PC-9 (cell line): ENCODE measurements around the gene SAP25. TPM values are rescaled to one million over a fixed set of nuclear protein-coding genes. Genes with fewer than 3 reads are reported as not detected.
"Not testable (repeated sequence)": the region's sequence is repeated elsewhere in the genome, so short reads cannot be mapped to it uniquely, and the experiment has no call there.

Experiments
- BruUV-seq: library from RNA; stranded (reverse); fragments of 400-500 nt; replicated peaks from 2 replicates; lab custom pipeline; 2021; lab: Mats Ljungman, UMichigan
- CTCF ChIA-PET: fragments of 300-600 bp; sonication (Branson Sonifier 250); formaldehyde crosslinking; loops from one replicate; lab custom pipeline; 2022; ENCODE audit warnings: antibody characterized with exemption; lab: Charles Lee
- POLR2A ChIA-PET: fragments of 300-600 bp; sonication (Branson Sonifier 250); formaldehyde crosslinking; loops from one replicate; lab custom pipeline; 2022; ENCODE audit warnings: antibody characterized with exemption; ENCODE audit not compliant: unreplicated experiment; lab: Charles Lee
- DNase-seq, 2 experiments: peaks; one replicate each; pipeline versions ENCODE4 v3.0.0 to v3.0.0-alpha.2; 2015 to 2022; ENCODE audit warnings: mixed read lengths in 1 of 2
- H2AFZ ChIP-seq: fragments of 200-600 bp; sonication (generic); 2 replicates; pipeline ENCODE4 v1.8.1; 2017; ENCODE audit warnings: antibody characterized with exemption
- H3F3A ChIP-seq: fragments of 200-600 bp; sonication (generic); 2 replicates; pipeline ENCODE4 v1.8.1; 2017; ENCODE audit warnings: antibody characterized with exemption, mild to moderate bottlenecking, low read depth; ENCODE audit not compliant: insufficient read depth
- H3K27ac ChIP-seq: fragments of 200-600 bp; sonication (generic); 2 replicates; pipeline ENCODE4 v1.6.1; 2016; ENCODE audit warnings: mixed run types
- H3K27me3 ChIP-seq: fragments of 200-600 bp; sonication (generic); 2 replicates; pipeline ENCODE4 v1.6.1; 2016; ENCODE audit warnings: low read depth, mixed run types; ENCODE audit not compliant: insufficient read depth
- H3K36me3 ChIP-seq: fragments of 200-600 bp; sonication (generic); 2 replicates; pipeline ENCODE4 v1.6.1; 2016; ENCODE audit warnings: low read depth, mixed run types
- H3K4me1 ChIP-seq: fragments of 200-600 bp; sonication (generic); replicated peaks from 2 replicates; pipeline ENCODE4 v1.6.1; 2016; ENCODE audit warnings: mixed run types; ENCODE audit not compliant: insufficient read depth
- H3K4me2 ChIP-seq: fragments of 200-600 bp; sonication (generic); 2 replicates; pipeline ENCODE4 v1.6.1; 2017; ENCODE audit warnings: mixed run types
- H3K4me3 ChIP-seq: fragments of 200-600 bp; sonication (generic); 2 replicates; pipeline ENCODE4 v1.6.1; 2016; ENCODE audit warnings: mixed run types
- H3K79me2 ChIP-seq: fragments of 200-600 bp; sonication (generic); 2 replicates; pipeline ENCODE4 v1.6.1; 2017; ENCODE audit warnings: low read depth, mixed run types
- H3K9me2 ChIP-seq: fragments of 200-600 bp; sonication (generic); 2 replicates; pipeline ENCODE4 v1.8.1; 2017; ENCODE audit warnings: mild to moderate bottlenecking; ENCODE audit not compliant: insufficient read depth
- H3K9me3 ChIP-seq: fragments of 200-600 bp; sonication (generic); 2 replicates; pipeline ENCODE4 v1.8.1; 2016; ENCODE audit warnings: low read depth; ENCODE audit not compliant: insufficient read depth
- H4K20me1 ChIP-seq: fragments of 200-600 bp; sonication (generic); 2 replicates; pipeline ENCODE4 v1.8.1; 2017; ENCODE audit not compliant: insufficient read depth
- CTCF ChIP-seq: fragments of 200-600 bp; sonication (generic); conservative IDR thresholded peaks from 2 replicates; pipeline ENCODE4 v1.6.1; 2017; ENCODE audit warnings: mixed run types, antibody characterized with exemption, mild to moderate bottlenecking, moderate library complexity
- EZH2 ChIP-seq: fragments of 200-600 bp; sonication (generic); IDR thresholded peaks from 2 replicates; pipeline ENCODE4 v1.8.0; 2017; ENCODE audit warnings: antibody characterized with exemption, low read depth
- intact Hi-C: fragments of 100-400 bp; cut with micrococcal nuclease; formaldehyde crosslinking; loops from one replicate; pipeline ENCODE4 v1.10.0; 2022; ENCODE audit not compliant: unreplicated experiment
- total RNA-seq: library from RNA; stranded (reverse); gene quantifications from 2 replicates; pipeline ENCODE4 v1.2.3, GENCODE V29; 2021

The SAP25 gene
- total RNA-seq, 1 experiment from 2014 or later, result 11.0 TPM

- CTCF ChIA-PET, result interaction anchor here (0.6 kb wide), 1 partner anchor 27 kb away, joined by 6 read pairs; no protein-coding TSS in a partner anchor
- Histone ChIP-seq H3K27me3 (no peaks in the 10 kb centered on the region), H3K79me2 (no peaks in the 10 kb centered on the region), H3K4me3 (no peak overlapping the region), H3K36me3 (no peaks in the 10 kb centered on the region), H3K9me3 (no peaks in the 10 kb centered on the region), H3K4me1 (no peaks in the 10 kb centered on the region), H3K27ac (no peak overlapping the region), H3K4me2 (no peak overlapping the region), H2AFZ (no peak overlapping the region), H4K20me1 (no peaks in the 10 kb centered on the region), H3F3A (peaks cover 17% of the 10 kb centered on the region), H3K9me2 (no peaks in the 10 kb centered on the region)
- intact Hi-C loops, result no loop called here
- TSS peak; percentile 15 for BruUV-seq
- peak in 1 of 2 experiments; percentile 21 for DNase-seq
- no peak for TF ChIP-seq CTCF
- POLR2A ChIA-PET, result interaction anchor here (0.9 kb wide), 1 partner anchor 20 kb away, joined by 5 read pairs; the partner anchor contains the start of gene FBXO24
Measured at GRCh38 chr7:100566018-100566531, 7.6 kb downstream of the SAP25 start.

- Histone ChIP-seq H3K27ac (no peak overlapping the region), H3K9me3 (no peaks in the 10 kb centered on the region), H3K79me2 (no peaks in the 10 kb centered on the region), H3K27me3 (no peaks in the 10 kb centered on the region), H3K4me2 (no peak overlapping the region), H3K4me3 (no peak overlapping the region), H3F3A (peaks cover 17% of the 10 kb centered on the region), H2AFZ (no peak overlapping the region), H3K9me2 (no peaks in the 10 kb centered on the region), H4K20me1 (no peaks in the 10 kb centered on the region), H3K36me3 (no peaks in the 10 kb centered on the region), H3K4me1 (no peaks in the 10 kb centered on the region)
- ChIA-PET CTCF (interaction anchor here (0.6 to 1.3 kb wide), 3 partner anchors 24 to 83 kb away, joined by 3 to 4 read pairs (median 3); no protein-coding TSS in a partner anchor), POLR2A (no interaction called here)
- TF ChIP-seq EZH2 (no peak), CTCF (no peak)
- DNase-seq, result no peak
- intact Hi-C loops, result loop anchor here (2.0 kb wide), 1 partner anchor 24 kb away; no protein-coding TSS in a partner anchor
- no TSS peak for BruUV-seq
Measured at GRCh38 chr7:100565133-100565571, 8.5 kb downstream of the SAP25 start.

GRCh38 chr7:100564405-100564804 is 9.3 kb downstream of the SAP25 start:
- H3K9me2 ChIP-seq, H3K36me3 ChIP-seq: not testable (repeated sequence)
- intact Hi-C loops, result loop anchor here (1.0 to 2.0 kb wide), 3 partner anchors 24 to 127 kb away; partner anchors contain the start of gene GNB2

More at GRCh38 chr7:100564405-100564804, 9.3 kb downstream of the SAP25 start:
- not testable (repeated sequence) for H3K27me3 ChIP-seq, DNase-seq, H2AFZ ChIP-seq, H3K4me1 ChIP-seq, H3K9me3 ChIP-seq, BruUV-seq, H3K79me2 ChIP-seq, H4K20me1 ChIP-seq, H3K4me2 ChIP-seq, H3K27ac ChIP-seq, H3K4me3 ChIP-seq
- peaks cover 17% of the 10 kb centered on the region for H3F3A ChIP-seq
- ChIA-PET CTCF (interaction anchor here (0.6 to 1.3 kb wide), 5 partner anchors 22 to 103 kb away, joined by 3 to 16 read pairs (median 5); no protein-coding TSS in a partner anchor), POLR2A (interaction anchor here (0.7 kb wide), 1 partner anchor 1799 kb away, joined by 7 read pairs; no protein-coding TSS in a partner anchor)
